H9 (cell line): ENCODE data around the gene ALCAM. TPM values are rescaled to one million over a fixed set of nuclear protein-coding genes. Genes with fewer than 3 reads are reported as not detected.

Experiments used
- DNase-seq: peaks from one replicate; pipeline ENCODE4 v3.0.0-alpha.2; 2017
- H2AFZ ChIP-seq: one replicate; pipeline ENCODE4 v1.6.1; 2013; ENCODE audit warnings: mild to moderate bottlenecking, low read length, control low read depth, moderate library complexity
- H2AK5ac ChIP-seq: 2 replicates; pipeline ENCODE4 v1.6.1; 2013; ENCODE audit warnings: low read length, control low read depth, mixed read lengths; ENCODE audit not compliant: insufficient read length
- H2BK120ac ChIP-seq: one replicate; pipeline ENCODE4 v1.6.1; 2013; ENCODE audit warnings: low read depth, mild to moderate bottlenecking, low read length, control low read depth, inconsistent platforms; ENCODE audit not compliant: poor library complexity, severe bottlenecking
- H2BK12ac ChIP-seq: 2 replicates; pipeline ENCODE4 v1.6.1; 2013; ENCODE audit warnings: low read length, control low read depth, mixed read lengths, low read depth; ENCODE audit not compliant: insufficient read length
- H2BK15ac ChIP-seq: 2 replicates; pipeline ENCODE4 v1.6.1; 2013; ENCODE audit warnings: low read depth, low read length, control low read depth
- H2BK20ac ChIP-seq: one replicate; pipeline ENCODE4 v1.6.1; 2013; ENCODE audit warnings: low read depth, mild to moderate bottlenecking, low read length, control low read depth, inconsistent platforms; ENCODE audit not compliant: poor library complexity, severe bottlenecking
- H2BK5ac ChIP-seq: 2 replicates; pipeline ENCODE4 v1.6.1; 2013; ENCODE audit warnings: low read length, control low read depth, mixed read lengths; ENCODE audit not compliant: insufficient read length
- H3K14ac ChIP-seq: 2 replicates; pipeline ENCODE4 v1.6.1; 2013; ENCODE audit warnings: low read length, control low read depth; ENCODE audit not compliant: insufficient read depth
- H3K18ac ChIP-seq: 2 replicates; pipeline ENCODE4 v1.6.1; 2013; ENCODE audit warnings: low read depth, mild to moderate bottlenecking, mixed read lengths, low read length, control low read depth; ENCODE audit not compliant: insufficient read length
- H3K23ac ChIP-seq: 2 replicates; pipeline ENCODE4 v1.6.1; 2013; ENCODE audit warnings: low read length, control low read depth, mixed read lengths, low read depth; ENCODE audit not compliant: insufficient read length
- H3K23me2 ChIP-seq: 2 replicates; pipeline ENCODE4 v1.6.1; 2013; ENCODE audit warnings: low read depth, mild to moderate bottlenecking, mixed read lengths, low read length, control low read depth; ENCODE audit not compliant: insufficient read length, poor library complexity, severe bottlenecking
- H3K27ac ChIP-seq: 2 replicates; pipeline ENCODE4 v1.5.1; 2013; ENCODE audit warnings: low read length, control low read depth, mixed read lengths, low read depth; ENCODE audit not compliant: insufficient read length
- H3K27me3 ChIP-seq: 2 replicates; pipeline ENCODE4 v1.6.1; 2013; ENCODE audit warnings: low read length, control low read depth, inconsistent platforms; ENCODE audit not compliant: insufficient read depth
- H3K4ac ChIP-seq: 2 replicates; pipeline ENCODE4 v1.6.1; 2013; ENCODE audit warnings: low read depth, mild to moderate bottlenecking, control low read depth, inconsistent platforms, low read length, moderate library complexity
- H3K4me1 ChIP-seq: 2 replicates; pipeline ENCODE4 v1.6.1; 2013; ENCODE audit warnings: low read length, control low read depth, inconsistent platforms; ENCODE audit not compliant: insufficient read depth
- H3K4me2 ChIP-seq: 2 replicates; pipeline ENCODE4 v1.6.1; 2013; ENCODE audit warnings: low read length, control low read depth, mixed read lengths; ENCODE audit not compliant: insufficient read length, insufficient read depth
- H3K56ac ChIP-seq: 2 replicates; pipeline ENCODE4 v1.6.1; 2013; ENCODE audit warnings: low read depth, mild to moderate bottlenecking, mixed read lengths, low read length, control low read depth; ENCODE audit not compliant: insufficient read length
- H3K79me1 ChIP-seq: 2 replicates; pipeline ENCODE4 v1.6.1; 2013; ENCODE audit warnings: low read depth, mild to moderate bottlenecking, moderate library complexity, low read length, control low read depth, inconsistent platforms; ENCODE audit not compliant: insufficient read depth, poor library complexity, severe bottlenecking
- H3K79me2 ChIP-seq: 2 replicates; pipeline ENCODE4 v1.6.1; 2013; ENCODE audit warnings: low read length, control low read depth, inconsistent platforms; ENCODE audit not compliant: insufficient read depth
- H3K9ac ChIP-seq: 2 replicates; pipeline ENCODE4 v1.6.1; 2013; ENCODE audit warnings: low read length, control low read depth, mixed read lengths; ENCODE audit not compliant: insufficient read length; ENCODE audit errors: extremely low read depth
- H3K9me3 ChIP-seq: one replicate; pipeline ENCODE4 v1.6.1; 2013; ENCODE audit warnings: low read depth, low read length, inconsistent platforms; ENCODE audit not compliant: control insufficient read depth
- H3T11ph ChIP-seq: one replicate; pipeline ENCODE4 v1.6.1; 2013; ENCODE audit warnings: mild to moderate bottlenecking, low read length, control low read depth, inconsistent platforms
- H4K20me1 ChIP-seq: one replicate; pipeline ENCODE4 v1.6.1; 2013; ENCODE audit not compliant: control insufficient read depth, insufficient read length, insufficient read depth
- H4K5ac ChIP-seq: 2 replicates; pipeline ENCODE4 v1.6.1; 2013; ENCODE audit warnings: low read depth, mild to moderate bottlenecking, mixed read lengths, low read length, control low read depth; ENCODE audit not compliant: insufficient read length
- H4K8ac ChIP-seq: replicated peaks from 2 replicates; pipeline ENCODE4 v1.6.1; 2013; ENCODE audit warnings: low read length, control low read depth, mixed read lengths, low read depth; ENCODE audit not compliant: insufficient read length
- H4K91ac ChIP-seq: 2 replicates; pipeline ENCODE4 v1.6.1; 2013; ENCODE audit warnings: low read depth, mild to moderate bottlenecking, moderate library complexity, mixed read lengths, low read length, control low read depth; ENCODE audit not compliant: insufficient read length
- H3K27ac Mint-ChIP-seq, 3 experiments: 2 replicates in 2 of 3; 3 replicates in 1 of 3; pipeline ENCODE4 v1.8.0; 2020 to 2021; ENCODE audit warnings: mixed read lengths in 3 of 3, mild to moderate bottlenecking in 1 of 3, moderate library complexity in 1 of 3
- H3K27me3 Mint-ChIP-seq: 2 replicates; pipeline ENCODE4 v1.8.0; 2021; ENCODE audit warnings: low read depth, mild to moderate bottlenecking, moderate library complexity, mixed read lengths
- H3K36me3 Mint-ChIP-seq, 3 experiments: 2 replicates in 2 of 3; 3 replicates in 1 of 3; pipeline ENCODE4 v1.8.0; 2020 to 2021; ENCODE audit warnings: low read depth in 3 of 3, mixed read lengths in 3 of 3; ENCODE audit not compliant: insufficient read depth in 1 of 3
- H3K4me1 Mint-ChIP-seq, 2 experiments: 2 replicates each; pipeline ENCODE4 v1.8.0; 2020; ENCODE audit warnings: mixed read lengths in 2 of 2
- H3K4me3 Mint-ChIP-seq, 2 experiments: 2 replicates in 1 of 2; 3 replicates in 1 of 2; pipeline ENCODE4 v1.8.0; 2020 to 2021; ENCODE audit warnings: mild to moderate bottlenecking in 2 of 2, mixed read lengths in 2 of 2, moderate library complexity in 1 of 2
- H3K9me3 Mint-ChIP-seq, 2 experiments: 2 replicates in 1 of 2; 3 replicates in 1 of 2; pipeline ENCODE4 v1.8.0; 2020; ENCODE audit warnings: mild to moderate bottlenecking in 2 of 2, mixed read lengths in 2 of 2, moderate library complexity in 1 of 2
- WGBS: extraction: QIAGEN DNeasy Blood & Tissue Kit; methylation state at CpG from one replicate; pipeline ENCODE4 v1.1.7; 2013; ENCODE audit warnings: missing lambda C conversion rate, low lambda C conversion rate, mixed read lengths; ENCODE audit not compliant: insufficient read length; ENCODE audit errors: extremely low coverage; 5-methylcytosine and 5-hydroxymethylcytosine counted together
- total RNA-seq: library from RNA; stranded (reverse); gene quantifications from 2 replicates; pipeline ENCODE4 v1.2.1, GENCODE V29; 2021
- TF ChIP-seq, protein P1 (sequence below): fragments of 200-600 bp; sonication (generic); conservative IDR thresholded peaks from 3 replicates; pipeline ENCODE4 v1.8.0; 2021; ENCODE audit warnings: antibody characterized with exemption, mild to moderate bottlenecking

ALCAM gene
- total RNA-seq, 1 experiment from 2014 or later, result 43.7 TPM

DNA sequence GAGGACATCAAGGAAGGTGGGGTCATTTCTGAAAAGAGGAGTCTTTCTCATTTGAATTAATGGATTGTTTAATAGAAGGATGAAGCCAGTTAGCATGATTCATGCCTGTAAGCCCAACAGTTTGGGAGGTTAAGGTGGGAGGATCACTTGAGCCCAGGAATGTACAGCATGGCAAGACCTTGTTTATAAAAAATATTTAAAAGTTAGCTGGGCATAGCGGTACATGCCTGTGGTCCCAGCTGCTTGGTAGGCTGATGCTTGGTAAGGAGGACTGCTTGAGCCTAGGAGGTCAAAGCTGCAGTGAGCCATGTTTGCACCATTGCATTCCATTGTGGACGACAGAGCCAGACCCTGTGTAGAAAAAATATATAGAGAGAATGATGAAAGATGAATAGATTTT lies 165.5 kb downstream of the ALCAM start:
- H3K9ac ChIP-seq, result no peak overlapping the region
- no peak overlapping the region for H3K4ac ChIP-seq
- H2BK120ac ChIP-seq, result no peak overlapping the region
- H3K27me3 Mint-ChIP-seq, result no peaks in the 10 kb centered on the region
- no peak overlapping the region for H4K91ac ChIP-seq
- peaks cover 2 to 7% (median 5%) of the 10 kb centered on the region in 3 experiments; a peak in 4 of 7 replicates for H3K36me3 Mint-ChIP-seq
- no peaks in the 10 kb centered on the region for H3K79me1 ChIP-seq
- no peak overlapping the region for H3K27ac Mint-ChIP-seq
- no peak for DNase-seq
- TF ChIP-seq, protein P1, sequence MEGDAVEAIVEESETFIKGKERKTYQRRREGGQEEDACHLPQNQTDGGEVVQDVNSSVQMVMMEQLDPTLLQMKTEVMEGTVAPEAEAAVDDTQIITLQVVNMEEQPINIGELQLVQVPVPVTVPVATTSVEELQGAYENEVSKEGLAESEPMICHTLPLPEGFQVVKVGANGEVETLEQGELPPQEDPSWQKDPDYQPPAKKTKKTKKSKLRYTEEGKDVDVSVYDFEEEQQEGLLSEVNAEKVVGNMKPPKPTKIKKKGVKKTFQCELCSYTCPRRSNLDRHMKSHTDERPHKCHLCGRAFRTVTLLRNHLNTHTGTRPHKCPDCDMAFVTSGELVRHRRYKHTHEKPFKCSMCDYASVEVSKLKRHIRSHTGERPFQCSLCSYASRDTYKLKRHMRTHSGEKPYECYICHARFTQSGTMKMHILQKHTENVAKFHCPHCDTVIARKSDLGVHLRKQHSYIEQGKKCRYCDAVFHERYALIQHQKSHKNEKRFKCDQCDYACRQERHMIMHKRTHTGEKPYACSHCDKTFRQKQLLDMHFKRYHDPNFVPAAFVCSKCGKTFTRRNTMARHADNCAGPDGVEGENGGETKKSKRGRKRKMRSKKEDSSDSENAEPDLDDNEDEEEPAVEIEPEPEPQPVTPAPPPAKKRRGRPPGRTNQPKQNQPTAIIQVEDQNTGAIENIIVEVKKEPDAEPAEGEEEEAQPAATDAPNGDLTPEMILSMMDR, result no peak
- no peaks in the 10 kb centered on the region for H3K4me1 ChIP-seq
- H3T11ph ChIP-seq, result no peak overlapping the region
- no peaks in the 10 kb centered on the region for H3K4me1 Mint-ChIP-seq
- no peak overlapping the region for H3K4me2 ChIP-seq
- H3K56ac ChIP-seq, result no peak overlapping the region
- H4K5ac ChIP-seq, result no peak overlapping the region
- H3K23me2 ChIP-seq, result no peaks in the 10 kb centered on the region
- no CpG with 5 or more reads among the region's 2 CpGs for WGBS
- no peaks in the 10 kb centered on the region for H4K20me1 ChIP-seq
- no peaks in the 10 kb centered on the region for H3K27me3 ChIP-seq
- no peak overlapping the region for H2AFZ ChIP-seq
- no peak overlapping the region for H3K4me3 Mint-ChIP-seq
- H4K8ac ChIP-seq, result no peak overlapping the region
- no peak overlapping the region for H2BK5ac ChIP-seq
- H2AK5ac ChIP-seq, result no peak overlapping the region
- H3K79me2 ChIP-seq, result no peaks in the 10 kb centered on the region
- no peak overlapping the region for H3K27ac ChIP-seq
- no peaks in the 10 kb centered on the region for H3K9me3 Mint-ChIP-seq
- H3K23ac ChIP-seq, result no peak overlapping the region
- no peak overlapping the region for H2BK15ac ChIP-seq
- H3K18ac ChIP-seq, result no peak overlapping the region
- H2BK20ac ChIP-seq, result no peak overlapping the region
- no peak overlapping the region for H2BK12ac ChIP-seq
- no peak overlapping the region for H3K14ac ChIP-seq
- H3K9me3 ChIP-seq, result no peaks in the 10 kb centered on the region
